ENCODE data around the gene PAH.

PAH gene

DNA sequence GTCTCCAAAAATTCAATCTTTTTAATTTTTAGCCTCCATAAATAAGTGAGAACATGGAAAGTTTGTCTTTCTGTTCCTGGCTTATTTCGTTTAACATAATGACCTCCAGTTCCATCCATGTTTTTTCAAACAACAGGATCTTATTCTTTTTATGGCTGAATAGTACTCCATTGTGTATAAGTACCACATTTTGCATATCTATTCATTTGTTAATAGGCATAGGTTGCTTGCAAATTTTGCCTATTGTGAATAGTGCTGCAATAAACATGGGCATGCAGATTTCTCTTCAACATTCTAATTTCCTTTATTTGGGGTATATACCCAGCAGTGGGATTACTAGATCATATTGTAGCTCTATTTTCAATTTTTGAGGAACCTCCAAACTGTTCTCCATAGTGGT is 16.1 kb upstream of the PAH start:
- H3K4me2 ChIP-seq (ENCODE audit: low read depth, low read length, poor library complexity, severe bottlenecking), result no peak overlapping the region
- H2AFZ ChIP-seq (ENCODE audit: low read length), result no peak overlapping the region
- H3K9me2 ChIP-seq (replicated peaks; ENCODE audit: low read depth, low read length), result no peaks in the 10 kb centered on the region; the same call in 1 of the 2 replicates
- H3K9ac ChIP-seq (ENCODE audit: low read depth, low read length, poor library complexity, severe bottlenecking), result no peak overlapping the region
- no peaks in the 10 kb centered on the region for H3K79me2 ChIP-seq (ENCODE audit: insufficient read depth, low read length)
- no peaks in the 10 kb centered on the region for H3K27me3 ChIP-seq (ENCODE audit: insufficient read depth, low read length, poor library complexity, severe bottlenecking)
- no peaks in the 10 kb centered on the region for H3K9me3 ChIP-seq (ENCODE audit: insufficient read depth, low read depth, low read length)
- no peaks in the 10 kb centered on the region for H4K20me1 ChIP-seq (ENCODE audit: insufficient read depth, low read length, poor library complexity, severe bottlenecking)
- H3K4me3 ChIP-seq (ENCODE audit: low read length, poor library complexity, severe bottlenecking), result no peak overlapping the region
- no peak for TF ChIP-seq EZH2phosphoT487 (IDR thresholded peaks at IDR 0.05; ENCODE audit: borderline replicate concordance)
- TF ChIP-seq, protein P1, sequence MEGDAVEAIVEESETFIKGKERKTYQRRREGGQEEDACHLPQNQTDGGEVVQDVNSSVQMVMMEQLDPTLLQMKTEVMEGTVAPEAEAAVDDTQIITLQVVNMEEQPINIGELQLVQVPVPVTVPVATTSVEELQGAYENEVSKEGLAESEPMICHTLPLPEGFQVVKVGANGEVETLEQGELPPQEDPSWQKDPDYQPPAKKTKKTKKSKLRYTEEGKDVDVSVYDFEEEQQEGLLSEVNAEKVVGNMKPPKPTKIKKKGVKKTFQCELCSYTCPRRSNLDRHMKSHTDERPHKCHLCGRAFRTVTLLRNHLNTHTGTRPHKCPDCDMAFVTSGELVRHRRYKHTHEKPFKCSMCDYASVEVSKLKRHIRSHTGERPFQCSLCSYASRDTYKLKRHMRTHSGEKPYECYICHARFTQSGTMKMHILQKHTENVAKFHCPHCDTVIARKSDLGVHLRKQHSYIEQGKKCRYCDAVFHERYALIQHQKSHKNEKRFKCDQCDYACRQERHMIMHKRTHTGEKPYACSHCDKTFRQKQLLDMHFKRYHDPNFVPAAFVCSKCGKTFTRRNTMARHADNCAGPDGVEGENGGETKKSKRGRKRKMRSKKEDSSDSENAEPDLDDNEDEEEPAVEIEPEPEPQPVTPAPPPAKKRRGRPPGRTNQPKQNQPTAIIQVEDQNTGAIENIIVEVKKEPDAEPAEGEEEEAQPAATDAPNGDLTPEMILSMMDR (conservative IDR thresholded peaks at IDR 0.05; ENCODE audit: low read length), result no peak
- H3K36me3 ChIP-seq (ENCODE audit: insufficient read depth, low read length), result no peaks in the 10 kb centered on the region
- no peaks in the 10 kb centered on the region for H3K4me1 ChIP-seq (ENCODE audit: insufficient read depth, low read length, poor library complexity, severe bottlenecking)
- no peaks in the 10 kb centered on the region for H3F3A ChIP-seq (ENCODE audit: low read depth)

DNA sequence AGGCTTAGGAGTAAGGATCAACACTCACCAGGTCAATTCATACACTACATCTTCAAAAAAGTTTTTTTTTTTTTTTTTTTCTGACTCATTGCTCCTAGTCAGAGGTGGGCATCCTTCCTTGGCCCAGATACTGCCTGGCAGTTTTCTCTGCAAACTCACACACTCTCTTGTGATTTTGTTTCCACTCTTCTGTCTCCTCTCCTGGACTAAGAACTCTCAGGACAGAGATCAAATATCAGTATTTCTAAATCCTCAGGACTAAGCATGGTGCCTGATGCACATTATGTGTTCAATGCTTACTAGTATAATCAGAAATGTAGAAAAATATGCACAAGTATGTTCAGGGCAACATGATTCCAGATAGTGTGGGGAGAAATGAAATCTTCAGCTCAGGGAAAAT is 10.2 kb upstream of the PAH start:
- no peaks in the 10 kb centered on the region for H3K9me3 ChIP-seq (ENCODE audit: insufficient read depth, low read depth, low read length)
- no peak overlapping the region for H3K9ac ChIP-seq (ENCODE audit: low read depth, low read length, poor library complexity, severe bottlenecking)
- no peaks in the 10 kb centered on the region for H3K27me3 ChIP-seq (ENCODE audit: insufficient read depth, low read length, poor library complexity, severe bottlenecking)
- no peak overlapping the region for H3K4me3 ChIP-seq (ENCODE audit: low read length, poor library complexity, severe bottlenecking)
- no peak overlapping the region for H3K4me2 ChIP-seq (ENCODE audit: low read depth, low read length, poor library complexity, severe bottlenecking)
- no peaks in the 10 kb centered on the region for H4K20me1 ChIP-seq (ENCODE audit: insufficient read depth, low read length, poor library complexity, severe bottlenecking)
- H3K79me2 ChIP-seq (ENCODE audit: insufficient read depth, low read length), result no peaks in the 10 kb centered on the region
- H3K36me3 ChIP-seq (ENCODE audit: insufficient read depth, low read length), result no peaks in the 10 kb centered on the region
- TF ChIP-seq EZH2phosphoT487 (IDR thresholded peaks at IDR 0.05; ENCODE audit: borderline replicate concordance), result no peak
- H3K4me1 ChIP-seq (ENCODE audit: insufficient read depth, low read length, poor library complexity, severe bottlenecking), result no peaks in the 10 kb centered on the region
- H3F3A ChIP-seq (ENCODE audit: low read depth), result no peaks in the 10 kb centered on the region
- no peaks in the 10 kb centered on the region for H3K9me2 ChIP-seq (replicated peaks; ENCODE audit: low read depth, low read length)
- H2AFZ ChIP-seq (ENCODE audit: low read length), result no peak overlapping the region

DNA sequence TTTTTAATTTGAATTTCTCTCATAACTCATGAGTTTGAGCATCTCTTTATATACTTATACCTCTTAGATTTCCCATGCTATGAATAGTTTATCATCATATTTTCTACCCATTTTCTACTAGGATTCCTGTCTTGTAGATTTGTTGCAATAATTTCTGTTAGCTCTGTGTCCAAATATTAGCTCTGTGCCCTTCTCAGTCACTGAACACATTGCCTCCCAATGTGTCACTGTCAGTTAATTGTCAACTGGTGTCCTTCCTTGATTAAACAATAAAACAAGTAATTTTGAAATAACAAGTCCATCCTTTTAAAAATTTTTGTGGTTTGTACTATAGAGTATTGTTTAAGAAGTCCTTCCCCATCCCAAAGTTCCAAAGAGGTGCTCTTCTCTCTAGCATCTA is 4.2 kb upstream of the PAH start:
- no peaks in the 10 kb centered on the region for H3K9me2 ChIP-seq (replicated peaks; ENCODE audit: low read depth, low read length)
- no peaks in the 10 kb centered on the region for H3K79me2 ChIP-seq (ENCODE audit: insufficient read depth, low read length)
- no peak overlapping the region for H3K9ac ChIP-seq (ENCODE audit: low read depth, low read length, poor library complexity, severe bottlenecking)
- H3K4me3 ChIP-seq (ENCODE audit: low read length, poor library complexity, severe bottlenecking), result no peak overlapping the region
- H3K9me3 ChIP-seq (ENCODE audit: insufficient read depth, low read depth, low read length), result no peaks in the 10 kb centered on the region
- H2AFZ ChIP-seq (ENCODE audit: low read length), result no peak overlapping the region
- no peaks in the 10 kb centered on the region for H3K27me3 ChIP-seq (ENCODE audit: insufficient read depth, low read length, poor library complexity, severe bottlenecking)
- no peaks in the 10 kb centered on the region for H3F3A ChIP-seq (ENCODE audit: low read depth)
- H3K36me3 ChIP-seq (ENCODE audit: insufficient read depth, low read length), result no peaks in the 10 kb centered on the region
- H4K20me1 ChIP-seq (ENCODE audit: insufficient read depth, low read length, poor library complexity, severe bottlenecking), result no peaks in the 10 kb centered on the region
- TF ChIP-seq, protein P1 (conservative IDR thresholded peaks at IDR 0.05; ENCODE audit: low read length), result no peak
- no peak for TF ChIP-seq EZH2phosphoT487 (IDR thresholded peaks at IDR 0.05; ENCODE audit: borderline replicate concordance)
- no peak overlapping the region for H3K4me2 ChIP-seq (ENCODE audit: low read depth, low read length, poor library complexity, severe bottlenecking)
- H3K4me1 ChIP-seq (ENCODE audit: insufficient read depth, low read length, poor library complexity, severe bottlenecking), result no peaks in the 10 kb centered on the region

DNA sequence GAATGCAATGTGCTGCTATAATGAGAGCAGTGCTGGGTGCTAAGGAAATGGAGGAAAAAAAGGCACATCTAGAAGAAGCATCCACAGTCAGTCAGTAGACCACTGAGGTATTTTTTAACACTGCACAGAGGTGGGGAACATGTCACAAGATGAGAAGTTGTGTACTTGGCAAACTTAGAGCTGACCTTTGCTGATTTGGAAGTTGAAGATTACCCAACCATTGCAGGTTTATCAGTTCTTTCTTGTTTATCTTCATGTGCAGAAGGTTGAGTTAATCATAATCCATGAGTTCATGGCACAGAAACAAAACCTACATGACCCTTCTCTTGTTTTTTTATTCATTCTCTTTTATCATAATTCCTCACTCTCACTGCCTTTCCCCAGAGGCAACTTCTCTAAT is 3.2 kb upstream of the PAH start:
- no peaks in the 10 kb centered on the region for H3K36me3 ChIP-seq (ENCODE audit: insufficient read depth, low read length)
- no peaks in the 10 kb centered on the region for H3K9me2 ChIP-seq (replicated peaks; ENCODE audit: low read depth, low read length)
- no peaks in the 10 kb centered on the region for H3K4me1 ChIP-seq (ENCODE audit: insufficient read depth, low read length, poor library complexity, severe bottlenecking)
- TF ChIP-seq, protein P1 (conservative IDR thresholded peaks at IDR 0.05; ENCODE audit: low read length), result no peak
- TF ChIP-seq EZH2phosphoT487 (IDR thresholded peaks at IDR 0.05; ENCODE audit: borderline replicate concordance), result no peak
- no peak overlapping the region for H3K4me3 ChIP-seq (ENCODE audit: low read length, poor library complexity, severe bottlenecking)
- H2AFZ ChIP-seq (ENCODE audit: low read length), result no peak overlapping the region
- H3K9ac ChIP-seq (ENCODE audit: low read depth, low read length, poor library complexity, severe bottlenecking), result no peak overlapping the region
- H3K9me3 ChIP-seq (ENCODE audit: insufficient read depth, low read depth, low read length), result no peaks in the 10 kb centered on the region
- no peaks in the 10 kb centered on the region for H4K20me1 ChIP-seq (ENCODE audit: insufficient read depth, low read length, poor library complexity, severe bottlenecking)
- H3K79me2 ChIP-seq (ENCODE audit: insufficient read depth, low read length), result no peaks in the 10 kb centered on the region
- H3K4me2 ChIP-seq (ENCODE audit: low read depth, low read length, poor library complexity, severe bottlenecking), result no peak overlapping the region
- no peaks in the 10 kb centered on the region for H3F3A ChIP-seq (ENCODE audit: low read depth)
- no peaks in the 10 kb centered on the region for H3K27me3 ChIP-seq (ENCODE audit: insufficient read depth, low read length, poor library complexity, severe bottlenecking)

Data from Loucy (cell line).